A673 (cell line): ENCODE results near the gene ESPL1. TPM values are rescaled to one million over a fixed set of nuclear protein-coding genes. Genes with fewer than 3 reads are reported as not detected.

ENCODE experiments used
- BruUV-seq: library from RNA; stranded (reverse); fragments of 400-500 nt; replicated peaks from 2 replicates; lab custom pipeline; 2021; lab: Mats Ljungman, UMichigan
- CTCF ChIA-PET: fragments of 300-600 bp; sonication (Branson Sonifier 250); formaldehyde crosslinking; loops from one replicate; lab custom pipeline; 2022; ENCODE audit warnings: antibody characterized with exemption; lab: Charles Lee
- POLR2A ChIA-PET: fragments of 300-600 bp; sonication (Branson Sonifier 250); formaldehyde crosslinking; loops from one replicate; lab custom pipeline; 2022; ENCODE audit warnings: antibody characterized with exemption; ENCODE audit not compliant: low non-redundant PET; lab: Charles Lee
- DNase-seq: peaks from one replicate; pipeline ENCODE4 v3.0.0-alpha.2; 2015; ENCODE audit warnings: low spot score
- H3K27ac ChIP-seq: fragments of 200-600 bp; sonication (generic); 2 replicates; pipeline ENCODE4 v1.5.1; 2016; ENCODE audit warnings: mixed run types, low read depth, mild to moderate bottlenecking, mixed read lengths, antibody characterized with exemption, low read length; ENCODE audit not compliant: poor library complexity, severe bottlenecking
- H3K27me3 ChIP-seq: fragments of 200-600 bp; sonication (generic); replicated peaks from 2 replicates; pipeline ENCODE4 v1.6.1; 2017; ENCODE audit warnings: mixed run types, low read depth, mild to moderate bottlenecking, mixed read lengths, antibody characterized with exemption, low read length; ENCODE audit not compliant: insufficient read depth, poor library complexity
- H3K36me3 ChIP-seq: fragments of 200-600 bp; sonication (generic); 2 replicates; pipeline ENCODE4 v1.6.1; 2016; ENCODE audit warnings: mixed run types, mild to moderate bottlenecking, mixed read lengths, antibody characterized with exemption, low read length; ENCODE audit not compliant: insufficient read depth, poor library complexity, severe bottlenecking
- H3K4me1 ChIP-seq: fragments of 200-600 bp; sonication (generic); 2 replicates; pipeline ENCODE4 v1.6.1; 2017; ENCODE audit warnings: mixed run types, mild to moderate bottlenecking, mixed read lengths, antibody characterized with exemption, low read length; ENCODE audit not compliant: insufficient read depth, poor library complexity, severe bottlenecking
- H3K4me3 ChIP-seq: fragments of 200-600 bp; sonication (generic); 2 replicates; pipeline ENCODE4 v1.5.1; 2016; ENCODE audit warnings: low read depth, mixed run types, mild to moderate bottlenecking, mixed read lengths, low read length; ENCODE audit not compliant: poor library complexity, severe bottlenecking
- H3K9me3 ChIP-seq: fragments of 200-600 bp; sonication (generic); 2 replicates; pipeline ENCODE4 v1.6.1; 2016; ENCODE audit warnings: mixed run types, low read depth, mild to moderate bottlenecking, mixed read lengths, antibody characterized with exemption, low read length; ENCODE audit not compliant: poor library complexity, severe bottlenecking
- EZH2 ChIP-seq: fragments of 200-600 bp; sonication (generic); IDR thresholded peaks from 2 replicates; pipeline ENCODE4 v1.6.1; 2017; ENCODE audit warnings: borderline replicate concordance, low read depth, mild to moderate bottlenecking, mixed read lengths, antibody characterized with exemption, low read length; ENCODE audit not compliant: poor library complexity, severe bottlenecking
- intact Hi-C: fragments of 100-400 bp; cut with micrococcal nuclease; formaldehyde crosslinking; loops from one replicate; pipeline ENCODE4 v1.10.0; 2022; ENCODE audit not compliant: unreplicated experiment
- total RNA-seq: library from RNA; stranded (reverse); gene quantifications from 2 replicates; pipeline ENCODE4 v1.2.3, GENCODE V29; 2021
- TF ChIP-seq, protein P1 (sequence below): fragments of 300-800, 200-600 bp; sonication (generic); conservative IDR thresholded peaks from 2 replicates; pipeline ENCODE4 v1.5.1; 2017; ENCODE audit warnings: low read depth, mild to moderate bottlenecking, antibody characterized with exemption, low read length, moderate library complexity, mixed read lengths

ESPL1 gene
- total RNA-seq, 1 experiment from 2014 or later, result 99.1 TPM

DNA sequence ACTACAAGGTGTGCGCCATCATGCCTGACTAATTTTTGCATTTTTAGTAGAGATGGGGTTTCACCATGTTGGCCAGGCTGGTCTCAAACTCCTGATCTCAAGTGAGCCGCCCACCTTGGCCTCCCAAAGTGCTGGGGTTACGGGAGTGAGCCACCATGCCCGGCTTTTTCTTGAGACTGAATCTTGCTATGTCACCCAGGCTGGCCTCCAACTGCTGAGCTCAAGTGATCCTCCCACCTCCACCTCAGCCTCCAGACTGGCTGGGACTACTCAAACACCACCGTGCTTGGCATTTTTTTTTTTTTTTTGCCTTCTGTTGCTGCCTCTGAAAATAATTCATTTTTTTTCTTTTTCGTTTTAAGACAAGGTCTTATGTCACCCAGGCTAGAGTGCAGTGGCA lies 8.2 kb upstream of the ESPL1 start:
- no peak for DNase-seq
- Histone ChIP-seq H3K36me3 (no peaks in the 10 kb centered on the region), H3K4me1 (no peaks in the 10 kb centered on the region), H3K9me3 (no peaks in the 10 kb centered on the region), H3K27me3 (no peaks in the 10 kb centered on the region), H3K27ac (no peak overlapping the region), H3K4me3 (no peak overlapping the region)
- POLR2A ChIA-PET, result no interaction called here
- BruUV-seq, result no TSS peak
- no peak for TF ChIP-seq EZH2
- TF ChIP-seq, protein P1, sequence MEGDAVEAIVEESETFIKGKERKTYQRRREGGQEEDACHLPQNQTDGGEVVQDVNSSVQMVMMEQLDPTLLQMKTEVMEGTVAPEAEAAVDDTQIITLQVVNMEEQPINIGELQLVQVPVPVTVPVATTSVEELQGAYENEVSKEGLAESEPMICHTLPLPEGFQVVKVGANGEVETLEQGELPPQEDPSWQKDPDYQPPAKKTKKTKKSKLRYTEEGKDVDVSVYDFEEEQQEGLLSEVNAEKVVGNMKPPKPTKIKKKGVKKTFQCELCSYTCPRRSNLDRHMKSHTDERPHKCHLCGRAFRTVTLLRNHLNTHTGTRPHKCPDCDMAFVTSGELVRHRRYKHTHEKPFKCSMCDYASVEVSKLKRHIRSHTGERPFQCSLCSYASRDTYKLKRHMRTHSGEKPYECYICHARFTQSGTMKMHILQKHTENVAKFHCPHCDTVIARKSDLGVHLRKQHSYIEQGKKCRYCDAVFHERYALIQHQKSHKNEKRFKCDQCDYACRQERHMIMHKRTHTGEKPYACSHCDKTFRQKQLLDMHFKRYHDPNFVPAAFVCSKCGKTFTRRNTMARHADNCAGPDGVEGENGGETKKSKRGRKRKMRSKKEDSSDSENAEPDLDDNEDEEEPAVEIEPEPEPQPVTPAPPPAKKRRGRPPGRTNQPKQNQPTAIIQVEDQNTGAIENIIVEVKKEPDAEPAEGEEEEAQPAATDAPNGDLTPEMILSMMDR, result no peak
- intact Hi-C loops, result no loop called here
- CTCF ChIA-PET, result no interaction called here

DNA sequence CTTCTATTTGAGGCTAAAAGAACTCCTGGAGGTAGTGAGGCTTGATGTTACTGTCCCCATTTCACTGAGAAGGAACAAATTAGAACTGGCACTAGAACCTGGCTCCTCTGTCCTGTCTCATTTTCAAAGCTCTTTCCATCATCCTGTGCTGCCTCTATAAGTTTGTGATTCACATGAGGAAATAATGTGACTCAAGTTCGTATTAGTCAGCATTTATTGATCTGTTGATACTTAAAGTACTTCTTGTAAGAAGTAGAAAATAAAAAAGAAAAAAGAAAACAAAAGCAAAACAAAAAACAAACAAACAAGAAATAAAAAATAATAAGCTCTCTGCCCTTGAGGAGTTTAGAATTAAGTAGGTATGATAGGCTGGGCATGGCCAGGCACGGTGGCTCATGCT lies 2.3 kb upstream of the ESPL1 start:
- Histone ChIP-seq H3K36me3 (peaks cover 22% of the 10 kb centered on the region), H3K9me3 (no peaks in the 10 kb centered on the region), H3K4me3 (no peak overlapping the region), H3K27me3 (no peaks in the 10 kb centered on the region), H3K27ac (no peak overlapping the region), H3K4me1 (peaks cover 18% of the 10 kb centered on the region)
- TF ChIP-seq EZH2, result no peak
- TF ChIP-seq, protein P1, result no peak
- intact Hi-C loops, result loop anchor here (5.0 kb wide), 1 partner anchor 43 kb away; no protein-coding TSS in a partner anchor
- CTCF ChIA-PET, result interaction anchor here (0.6 kb wide), 1 partner anchor 45 kb away, joined by 8 read pairs; no protein-coding TSS in a partner anchor
- DNase-seq, result no peak
- POLR2A ChIA-PET, result no interaction called here
- BruUV-seq, result no TSS peak

DNA sequence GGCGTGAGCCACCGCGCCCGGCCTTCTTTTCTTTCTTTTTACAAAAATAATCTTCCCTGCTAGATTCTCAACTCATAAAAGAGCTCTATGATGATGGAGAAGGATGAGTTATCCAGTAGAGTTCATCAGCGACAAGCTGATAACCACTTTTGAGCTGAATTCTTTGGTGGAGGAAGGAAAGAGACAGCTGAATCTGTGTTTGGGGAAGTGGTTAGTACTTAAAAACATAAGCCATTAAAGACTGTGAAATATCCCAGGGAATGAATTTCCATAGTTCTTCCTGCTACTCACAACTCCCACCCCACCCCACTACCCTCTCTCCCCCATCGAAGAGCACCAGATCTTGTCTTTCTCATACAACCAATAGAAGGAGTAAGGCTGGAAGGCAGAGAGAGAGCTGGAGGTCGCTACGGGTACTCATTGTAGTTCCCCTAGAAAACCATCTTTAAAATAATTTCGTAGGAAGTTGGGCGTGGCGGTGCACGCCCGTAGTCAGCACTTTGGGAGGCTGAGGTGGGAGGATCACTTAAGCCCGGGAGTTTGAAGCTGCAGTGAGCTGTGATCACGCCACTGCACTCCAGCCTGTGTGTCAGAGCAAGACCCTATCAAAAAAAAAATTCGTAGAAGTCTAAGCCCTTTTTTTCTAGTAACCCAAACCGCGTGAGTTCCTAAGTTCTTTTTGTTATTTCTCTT lies 647 bp upstream of the ESPL1 start:
- BruUV-seq, result no TSS peak
- H3K27ac ChIP-seq, result peak overlapping the region; percentile 87
- no peaks in the 10 kb centered on the region for H3K27me3 ChIP-seq
- H3K36me3 ChIP-seq, result peaks cover 37% of the 10 kb centered on the region
- no peak for DNase-seq
- H3K4me1 ChIP-seq, result peaks cover 18% of the 10 kb centered on the region
- TF ChIP-seq, protein P1, result no peak
- no peak for TF ChIP-seq EZH2
- ChIA-PET CTCF (interaction anchor here (0.6 to 1.9 kb wide), 3 partner anchors 54 to 113 kb away, joined by 3 to 9 read pairs (median 4); no protein-coding TSS in a partner anchor), POLR2A (no interaction called here)
- intact Hi-C loops, result loop anchor here (5.0 kb wide), 1 partner anchor 45 kb away; no protein-coding TSS in a partner anchor
- H3K9me3 ChIP-seq, result no peaks in the 10 kb centered on the region
- peak overlapping the region; percentile 86 for H3K4me3 ChIP-seq
